ENCODE measurements around the gene PPM1A. TPM values are rescaled to one million over a fixed set of nuclear protein-coding genes. Genes with fewer than 3 reads are reported as not detected.

The PPM1A gene
- total and polyA plus RNA-seq, 9 of the 15 experiments (the other 6 are each of a cell fraction or from before 2014, with no cell fraction given) = 5.5 to 23.9 (median 15.2) TPM

DNA sequence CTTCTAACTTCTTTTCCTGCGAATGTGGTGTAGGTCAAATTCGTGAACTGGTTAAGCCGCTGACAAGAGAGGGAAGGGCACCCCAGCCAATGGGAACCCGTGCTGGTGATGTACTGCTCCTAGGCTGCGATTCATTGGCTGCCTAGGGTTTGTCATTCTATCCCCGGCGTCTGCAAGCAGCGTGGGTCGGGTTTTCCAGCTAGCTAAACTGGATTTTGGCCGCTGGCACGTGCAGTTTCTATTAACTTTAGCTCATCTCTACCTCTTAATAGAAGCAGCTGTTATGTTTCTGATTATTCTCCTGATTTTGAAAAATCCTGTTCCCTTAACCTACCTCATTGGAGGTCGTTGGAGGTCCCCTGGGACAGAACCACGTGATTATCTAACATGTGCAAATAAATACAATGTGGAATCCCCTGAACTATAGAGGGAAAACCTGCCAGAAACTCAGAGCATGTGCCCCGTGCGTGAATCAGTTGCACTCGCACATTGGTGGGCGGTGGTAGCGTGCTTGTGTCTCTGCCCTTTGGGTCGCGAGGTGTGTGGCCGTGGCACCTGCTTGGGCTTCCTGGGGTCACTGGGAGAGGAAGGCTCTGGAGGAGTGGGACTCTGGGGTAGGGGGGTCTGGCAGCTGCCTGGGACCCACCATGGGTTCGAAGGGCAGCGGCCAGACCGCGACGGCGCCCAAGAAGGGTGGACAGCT, 876 bp upstream of the PPM1A start (continued):
- TF ChIP-seq ATF7 (IDR thresholded peaks at IDR 0.05) (peak; percentile 92), TRIM28 (IDR thresholded peaks at IDR 0.05) (no peak), SMARCB1 (IDR thresholded peaks at IDR 0.05; ENCODE audit: insufficient read length, low read depth) (no peak), ETV5 (CRISPR knock-in tag; IDR thresholded peaks at IDR 0.05; ENCODE audit: low read depth) (no peak), GTF2E2 (tag; IDR thresholded peaks at IDR 0.05) (peak; percentile 11; the same call in 1 of the 2 replicates), HNRNPH1 (optimal IDR thresholded peaks at IDR 0.05; ENCODE audit: low read depth, low read length) (no peak), GABPB2 (CRISPR knock-in tag; conservative IDR thresholded peaks at IDR 0.05) (no peak), JUND (IDR thresholded peaks at IDR 0.05; ENCODE audit: borderline replicate concordance, low read depth, low read length) (peak; percentile 24; the same call in 1 of the 2 replicates), JUND (tag; IDR thresholded peaks at IDR 0.05; ENCODE audit: borderline replicate concordance, low read depth, low read length) (no peak), TBP (optimal IDR thresholded peaks at IDR 0.05; ENCODE audit: low read depth, low read length) (peak; percentile 30), ZNF778 (CRISPR knock-in tag; IDR thresholded peaks at IDR 0.05) (no peak), EP400 (IDR thresholded peaks at IDR 0.05) (peak; percentile 80), NCOA2 (IDR thresholded peaks at IDR 0.05; ENCODE audit: partially characterized antibody in 2 of 2) (no peak), HNRNPL (IDR thresholded peaks at IDR 0.05; ENCODE audit: low read depth, low read length) (no peak), KDM2B (CRISPR knock-in tag; IDR thresholded peaks at IDR 0.05) (no peak), SMAD4 (CRISPR knock-in tag; conservative IDR thresholded peaks at IDR 0.05) (no peak), ZC3H8 (IDR thresholded peaks at IDR 0.05) (no peak), NFYB (IDR thresholded peaks at IDR 0.05; ENCODE audit: extremely low read depth, insufficient read length) (peak; percentile 77), CBX3 (IDR thresholded peaks at IDR 0.05; ENCODE audit: borderline replicate concordance in 1 of 2, low read length in 2 of 2) (no peak), MYC (IDR thresholded peaks at IDR 0.05; ENCODE audit: low read depth, low read length) (peak; percentile 83), MYC (CRISPR knock-in tag; IDR thresholded peaks at IDR 0.05; ENCODE audit: borderline replicate concordance, low read depth) (no peak)
- TF ChIP-seq, protein P1, sequence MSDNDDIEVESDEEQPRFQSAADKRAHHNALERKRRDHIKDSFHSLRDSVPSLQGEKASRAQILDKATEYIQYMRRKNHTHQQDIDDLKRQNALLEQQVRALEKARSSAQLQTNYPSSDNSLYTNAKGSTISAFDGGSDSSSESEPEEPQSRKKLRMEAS (CRISPR knock-in tag; IDR thresholded peaks at IDR 0.05) = peak; percentile 71
- TF ChIP-seq, protein P2, sequence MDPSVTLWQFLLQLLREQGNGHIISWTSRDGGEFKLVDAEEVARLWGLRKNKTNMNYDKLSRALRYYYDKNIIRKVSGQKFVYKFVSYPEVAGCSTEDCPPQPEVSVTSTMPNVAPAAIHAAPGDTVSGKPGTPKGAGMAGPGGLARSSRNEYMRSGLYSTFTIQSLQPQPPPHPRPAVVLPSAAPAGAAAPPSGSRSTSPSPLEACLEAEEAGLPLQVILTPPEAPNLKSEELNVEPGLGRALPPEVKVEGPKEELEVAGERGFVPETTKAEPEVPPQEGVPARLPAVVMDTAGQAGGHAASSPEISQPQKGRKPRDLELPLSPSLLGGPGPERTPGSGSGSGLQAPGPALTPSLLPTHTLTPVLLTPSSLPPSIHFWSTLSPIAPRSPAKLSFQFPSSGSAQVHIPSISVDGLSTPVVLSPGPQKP (CRISPR knock-in tag; IDR thresholded peaks at IDR 0.05) = no peak
- TF ChIP-seq, protein P3, sequence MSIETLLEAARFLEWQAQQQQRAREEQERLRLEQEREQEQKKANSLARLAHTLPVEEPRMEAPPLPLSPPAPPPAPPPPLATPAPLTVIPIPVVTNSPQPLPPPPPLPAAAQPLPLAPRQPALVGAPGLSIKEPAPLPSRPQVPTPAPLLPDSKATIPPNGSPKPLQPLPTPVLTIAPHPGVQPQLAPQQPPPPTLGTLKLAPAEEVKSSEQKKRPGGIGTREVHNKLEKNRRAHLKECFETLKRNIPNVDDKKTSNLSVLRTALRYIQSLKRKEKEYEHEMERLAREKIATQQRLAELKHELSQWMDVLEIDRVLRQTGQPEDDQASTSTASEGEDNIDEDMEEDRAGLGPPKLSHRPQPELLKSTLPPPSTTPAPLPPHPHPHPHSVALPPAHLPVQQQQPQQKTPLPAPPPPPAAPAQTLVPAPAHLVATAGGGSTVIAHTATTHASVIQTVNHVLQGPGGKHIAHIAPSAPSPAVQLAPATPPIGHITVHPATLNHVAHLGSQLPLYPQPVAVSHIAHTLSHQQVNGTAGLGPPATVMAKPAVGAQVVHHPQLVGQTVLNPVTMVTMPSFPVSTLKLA (conservative IDR thresholded peaks at IDR 0.05) = peak; percentile 68 to 78; a peak in 3 of 4 replicates
- TF ChIP-seq, protein P4, sequence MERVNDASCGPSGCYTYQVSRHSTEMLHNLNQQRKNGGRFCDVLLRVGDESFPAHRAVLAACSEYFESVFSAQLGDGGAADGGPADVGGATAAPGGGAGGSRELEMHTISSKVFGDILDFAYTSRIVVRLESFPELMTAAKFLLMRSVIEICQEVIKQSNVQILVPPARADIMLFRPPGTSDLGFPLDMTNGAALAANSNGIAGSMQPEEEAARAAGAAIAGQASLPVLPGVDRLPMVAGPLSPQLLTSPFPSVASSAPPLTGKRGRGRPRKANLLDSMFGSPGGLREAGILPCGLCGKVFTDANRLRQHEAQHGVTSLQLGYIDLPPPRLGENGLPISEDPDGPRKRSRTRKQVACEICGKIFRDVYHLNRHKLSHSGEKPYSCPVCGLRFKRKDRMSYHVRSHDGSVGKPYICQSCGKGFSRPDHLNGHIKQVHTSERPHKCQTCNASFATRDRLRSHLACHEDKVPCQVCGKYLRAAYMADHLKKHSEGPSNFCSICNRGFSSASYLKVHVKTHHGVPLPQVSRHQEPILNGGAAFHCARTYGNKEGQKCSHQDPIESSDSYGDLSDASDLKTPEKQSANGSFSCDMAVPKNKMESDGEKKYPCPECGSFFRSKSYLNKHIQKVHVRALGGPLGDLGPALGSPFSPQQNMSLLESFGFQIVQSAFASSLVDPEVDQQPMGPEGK (CRISPR knock-in tag; IDR thresholded peaks at IDR 0.05; ENCODE audit: borderline replicate concordance) = no peak

All from K562 (cell line).